GM19468 (cell line): Measurements from ENCODE around the gene TSPAN10.
A peak's percentile ranks its signal among the peaks of the same experiment; 100 is the strongest.
"Not testable (repeated sequence)": the region's sequence is repeated elsewhere in the genome, so short reads cannot be mapped to it uniquely, and the experiment has no call there.

Experiments used
- ATAC-seq: cut with Tn5 transposase; IDR thresholded peaks from one replicate; pipeline ENCODE4 v1.9.1; 2021; ENCODE audit warnings: mild to moderate bottlenecking, moderate library complexity, moderate number of reproducible peaks; ENCODE audit not compliant: unreplicated experiment; ENCODE audit errors: extremely low read depth

TSPAN10 gene

GRCh38 chr17:81636505-81637288, at the start of gene TSPAN10, which contains the start of gene NPLOC4:
Gene TSPAN10, plus strand, starts transcription at chr17:81637196. Its CDS starts 5,217 bp downstream, at chr17:81642413.
Gene NPLOC4, minus strand, starts transcription at chr17:81637112. Its CDS starts 182 bp downstream, at chr17:81636930.
- ATAC-seq = peak; percentile 54

- ATAC-seq = no peak
Observed at GRCh38 chr17:81589612-81590011, 47.4 kb upstream of the TSPAN10 start.

GRCh38 chr17:81590121-81590520, 46.9 kb upstream of the TSPAN10 start:
- ATAC-seq = no peak

- ATAC-seq = no peak
Observed at GRCh38 chr17:81591971-81592370, 45.0 kb upstream of the TSPAN10 start.

GRCh38 chr17:81593105-81593871, 43.7 kb upstream of the TSPAN10 start:
- no peak for ATAC-seq

- ATAC-seq = no peak
Observed at GRCh38 chr17:81599719-81600486, 37.1 kb upstream of the TSPAN10 start.

GRCh38 chr17:81601525-81602120, 35.4 kb upstream of the TSPAN10 start:
- ATAC-seq = no peak

- no peak for ATAC-seq
Observed at GRCh38 chr17:81603846-81604610, 33.0 kb upstream of the TSPAN10 start.

- no peak for ATAC-seq
Observed at GRCh38 chr17:81607431-81607830, 29.6 kb upstream of the TSPAN10 start.

GRCh38 chr17:81608082-81608481, 28.9 kb upstream of the TSPAN10 start:
- no peak for ATAC-seq

- ATAC-seq = no peak
Observed at GRCh38 chr17:81608605-81609004, 28.4 kb upstream of the TSPAN10 start.

- ATAC-seq = no peak
Observed at GRCh38 chr17:81609541-81610311, 27.3 kb upstream of the TSPAN10 start.

GRCh38 chr17:81612172-81612970, 24.6 kb upstream of the TSPAN10 start:
- no peak for ATAC-seq

- no peak for ATAC-seq
Observed at GRCh38 chr17:81615401-81615930, 21.5 kb upstream of the TSPAN10 start.

- no peak for ATAC-seq
Observed at GRCh38 chr17:81616877-81617276, 20.1 kb upstream of the TSPAN10 start.

- ATAC-seq = not testable (repeated sequence)
Observed at GRCh38 chr17:81618307-81618706, 18.7 kb upstream of the TSPAN10 start.

GRCh38 chr17:81621494-81622130, 15.4 kb upstream of the TSPAN10 start:
- ATAC-seq = no peak
